Measurements from ENCODE around the gene COL23A1.

Gene COL23A1

GRCh38 chr5:178460174-178460573 is 130.0 kb downstream of the COL23A1 start:
- no peaks in the 10 kb centered on the region for H3K36me3 ChIP-seq (ENCODE audit: insufficient read depth, low read depth, low read length)
- no peaks in the 10 kb centered on the region for H3K9me3 ChIP-seq (ENCODE audit: insufficient read depth, low read depth, low read length)
- H3K9ac ChIP-seq (ENCODE audit: low read depth, low read length) = no peak overlapping the region
- no peaks in the 10 kb centered on the region for H3K27me3 ChIP-seq (ENCODE audit: insufficient read depth, low read length)
- no peak overlapping the region for H3K4me3 ChIP-seq (ENCODE audit: low read length)
- no peak overlapping the region for H3K27ac ChIP-seq (ENCODE audit: low read length)
- H3K4me1 ChIP-seq (ENCODE audit: insufficient read depth, low read length) = peaks cover 18% of the 10 kb centered on the region

- Histone ChIP-seq H3K9me3 (ENCODE audit: insufficient read depth, low read depth, low read length) (no peaks in the 10 kb centered on the region), H3K36me3 (ENCODE audit: insufficient read depth, low read depth, low read length) (no peaks in the 10 kb centered on the region), H3K4me1 (ENCODE audit: insufficient read depth, low read length) (peaks cover 23% of the 10 kb centered on the region), H3K27ac (ENCODE audit: low read length) (no peak overlapping the region), H3K9ac (ENCODE audit: low read depth, low read length) (no peak overlapping the region), H3K4me3 (ENCODE audit: low read length) (no peak overlapping the region), H3K27me3 (ENCODE audit: insufficient read depth, low read length) (no peaks in the 10 kb centered on the region)
Observed at GRCh38 chr5:178458140-178458539, 132.1 kb downstream of the COL23A1 start.

GRCh38 chr5:178457471-178457870 is 132.7 kb downstream of the COL23A1 start:
- H3K9me3 ChIP-seq (ENCODE audit: insufficient read depth, low read depth, low read length) = no peaks in the 10 kb centered on the region
- H3K9ac ChIP-seq (ENCODE audit: low read depth, low read length) = no peak overlapping the region
- no peaks in the 10 kb centered on the region for H3K27me3 ChIP-seq (ENCODE audit: insufficient read depth, low read length)
- H3K4me1 ChIP-seq (ENCODE audit: insufficient read depth, low read length) = peaks cover 21% of the 10 kb centered on the region
- H3K36me3 ChIP-seq (ENCODE audit: insufficient read depth, low read depth, low read length) = no peaks in the 10 kb centered on the region
- H3K27ac ChIP-seq (ENCODE audit: low read length) = no peak overlapping the region
- H3K4me3 ChIP-seq (ENCODE audit: low read length) = no peak overlapping the region

- H3K9me3 ChIP-seq (ENCODE audit: insufficient read depth, low read depth, low read length) = no peaks in the 10 kb centered on the region
- no peaks in the 10 kb centered on the region for H3K36me3 ChIP-seq (ENCODE audit: insufficient read depth, low read depth, low read length)
- no peak overlapping the region for H3K4me3 ChIP-seq (ENCODE audit: low read length)
- no peaks in the 10 kb centered on the region for H3K27me3 ChIP-seq (ENCODE audit: insufficient read depth, low read length)
- H3K27ac ChIP-seq (ENCODE audit: low read length) = no peak overlapping the region
- peaks cover 8% of the 10 kb centered on the region; the same call in 1 of the 2 replicates for H3K4me1 ChIP-seq (ENCODE audit: insufficient read depth, low read length)
- H3K9ac ChIP-seq (ENCODE audit: low read depth, low read length) = no peak overlapping the region
Observed at GRCh38 chr5:178455480-178455835, 134.7 kb downstream of the COL23A1 start.

- H3K4me3 ChIP-seq (ENCODE audit: low read length) = no peak overlapping the region
- H3K9ac ChIP-seq (ENCODE audit: low read depth, low read length) = no peak overlapping the region
- no peak overlapping the region for H3K27ac ChIP-seq (ENCODE audit: low read length)
- H3K36me3 ChIP-seq (ENCODE audit: insufficient read depth, low read depth, low read length) = no peaks in the 10 kb centered on the region
- H3K27me3 ChIP-seq (ENCODE audit: insufficient read depth, low read length) = no peaks in the 10 kb centered on the region
- no peaks in the 10 kb centered on the region for H3K9me3 ChIP-seq (ENCODE audit: insufficient read depth, low read depth, low read length)
- H3K4me1 ChIP-seq (ENCODE audit: insufficient read depth, low read length) = peaks cover 8% of the 10 kb centered on the region; the same call in 1 of the 2 replicates
Observed at GRCh38 chr5:178454821-178455479, 135.2 kb downstream of the COL23A1 start.

GRCh38 chr5:178454303-178454702 is 135.9 kb downstream of the COL23A1 start:
- peaks cover 8% of the 10 kb centered on the region; the same call in 1 of the 2 replicates for H3K4me1 ChIP-seq (ENCODE audit: insufficient read depth, low read length)
- H3K27ac ChIP-seq (ENCODE audit: low read length) = no peak overlapping the region
- no peaks in the 10 kb centered on the region for H3K9me3 ChIP-seq (ENCODE audit: insufficient read depth, low read depth, low read length)
- no peaks in the 10 kb centered on the region for H3K27me3 ChIP-seq (ENCODE audit: insufficient read depth, low read length)
- H3K36me3 ChIP-seq (ENCODE audit: insufficient read depth, low read depth, low read length) = no peaks in the 10 kb centered on the region
- no peak overlapping the region for H3K4me3 ChIP-seq (ENCODE audit: low read length)
- H3K9ac ChIP-seq (ENCODE audit: low read depth, low read length) = no peak overlapping the region

- Histone ChIP-seq H3K27ac (ENCODE audit: low read length) (no peak overlapping the region), H3K9ac (ENCODE audit: low read depth, low read length) (no peak overlapping the region), H3K9me3 (ENCODE audit: insufficient read depth, low read depth, low read length) (no peaks in the 10 kb centered on the region), H3K27me3 (ENCODE audit: insufficient read depth, low read length) (no peaks in the 10 kb centered on the region), H3K36me3 (ENCODE audit: insufficient read depth, low read depth, low read length) (no peaks in the 10 kb centered on the region), H3K4me1 (ENCODE audit: insufficient read depth, low read length) (peaks cover 8% of the 10 kb centered on the region; the same call in 1 of the 2 replicates), H3K4me3 (ENCODE audit: low read length) (no peak overlapping the region)
Observed at GRCh38 chr5:178453224-178453623, 137.0 kb downstream of the COL23A1 start.

GRCh38 chr5:178450121-178451028 is 139.8 kb downstream of the COL23A1 start:
- no peaks in the 10 kb centered on the region for H3K27me3 ChIP-seq (ENCODE audit: insufficient read depth, low read length)
- no peak overlapping the region for H3K9ac ChIP-seq (ENCODE audit: low read depth, low read length)
- peaks cover 8% of the 10 kb centered on the region; the same call in 1 of the 2 replicates for H3K4me1 ChIP-seq (ENCODE audit: insufficient read depth, low read length)
- H3K36me3 ChIP-seq (ENCODE audit: insufficient read depth, low read depth, low read length) = no peaks in the 10 kb centered on the region
- no peak overlapping the region for H3K27ac ChIP-seq (ENCODE audit: low read length)
- H3K4me3 ChIP-seq (ENCODE audit: low read length) = no peak overlapping the region
- no peaks in the 10 kb centered on the region for H3K9me3 ChIP-seq (ENCODE audit: insufficient read depth, low read depth, low read length)

- Histone ChIP-seq H3K4me1 (ENCODE audit: insufficient read depth, low read length) (peaks cover 8% of the 10 kb centered on the region; the same call in 1 of the 2 replicates), H3K27ac (ENCODE audit: low read length) (no peak overlapping the region), H3K9ac (ENCODE audit: low read depth, low read length) (no peak overlapping the region), H3K9me3 (ENCODE audit: insufficient read depth, low read depth, low read length) (no peaks in the 10 kb centered on the region), H3K36me3 (ENCODE audit: insufficient read depth, low read depth, low read length) (no peaks in the 10 kb centered on the region), H3K4me3 (ENCODE audit: low read length) (no peak overlapping the region), H3K27me3 (ENCODE audit: insufficient read depth, low read length) (no peaks in the 10 kb centered on the region)
Observed at GRCh38 chr5:178449163-178450070, 140.8 kb downstream of the COL23A1 start.

- Histone ChIP-seq H3K27me3 (ENCODE audit: insufficient read depth, low read length) (no peaks in the 10 kb centered on the region), H3K4me3 (ENCODE audit: low read length) (no peak overlapping the region), H3K4me1 (ENCODE audit: insufficient read depth, low read length) (no peaks in the 10 kb centered on the region), H3K9me3 (ENCODE audit: insufficient read depth, low read depth, low read length) (no peaks in the 10 kb centered on the region), H3K9ac (ENCODE audit: low read depth, low read length) (no peak overlapping the region), H3K36me3 (ENCODE audit: insufficient read depth, low read depth, low read length) (no peaks in the 10 kb centered on the region), H3K27ac (ENCODE audit: low read length) (no peak overlapping the region)
Observed at GRCh38 chr5:178445534-178445933, 144.7 kb downstream of the COL23A1 start.

Data from iPS-20b (cell line).